Measurements from ENCODE around the gene SUSD6.

Gene SUSD6

GRCh38 chr14:69756298-69756697, 144.9 kb downstream of the SUSD6 start:
- TF ChIP-seq CTCF (conservative IDR thresholded peaks at IDR 0.05) = no peak
- no peak overlapping the region for H3K27ac ChIP-seq

GRCh38 chr14:69760810-69761209, 149.4 kb downstream of the SUSD6 start:
- no peak overlapping the region for H3K27ac ChIP-seq
- TF ChIP-seq CTCF (conservative IDR thresholded peaks at IDR 0.05) = no peak

- TF ChIP-seq CTCF (conservative IDR thresholded peaks at IDR 0.05) = no peak
- no peak overlapping the region for H3K27ac ChIP-seq
These were observed 152.5 kb downstream of the SUSD6 start for GRCh38 chr14:69763761-69764510.

Data from VCaP (cell line).